IMR-90 (cell line): ENCODE results near the gene SCARB1. TPM values are rescaled to one million over a fixed set of nuclear protein-coding genes. Genes with fewer than 3 reads are reported as not detected.
A peak's percentile ranks its signal among the peaks of the same experiment; 100 is the strongest.

ENCODE experiments used
- ATAC-seq: fragments of 200-7000 bp; cut with Tn5 transposase; 2 replicates; pipeline ENCODE4 v1.9.1; 2020; ENCODE audit warnings: low read depth, mild to moderate bottlenecking, moderate library complexity
- BruUV-seq: library from RNA; stranded (reverse); fragments of 400-500 nt; replicated peaks from 2 replicates; lab custom pipeline; 2021; lab: Mats Ljungman, UMichigan
- CTCF ChIA-PET: fragments of 300-600 bp; formaldehyde crosslinking; extraction: SDS; loops from one replicate; lab custom pipeline; 2021; ENCODE audit warnings: antibody characterized with exemption; lab: Yijun Ruan, JAX
- POLR2A ChIA-PET: fragments of 300-600 bp; sonication (Branson Sonifier 250); formaldehyde crosslinking; loops from one replicate; lab custom pipeline; 2022; ENCODE audit warnings: antibody characterized with exemption; ENCODE audit not compliant: unreplicated experiment; lab: Charles Lee
- DNase-seq: peaks from one replicate; pipeline ENCODE4 v3.0.0; 2013
- H2AFZ ChIP-seq: replicated peaks from 2 replicates; pipeline ENCODE3; 2013; ENCODE audit warnings: low read length, mild to moderate bottlenecking; ENCODE audit not compliant: poor library complexity
- H2AK5ac ChIP-seq: 2 replicates; pipeline ENCODE4 v1.6.1; 2013; ENCODE audit warnings: low read depth, low read length, inconsistent platforms
- H2AK9ac ChIP-seq: replicated peaks from 2 replicates; pipeline ENCODE3; 2013; ENCODE audit warnings: mild to moderate bottlenecking, low read depth, low read length, moderate library complexity; ENCODE audit not compliant: poor library complexity
- H2BK120ac ChIP-seq: 2 replicates; pipeline ENCODE4 v1.6.1; 2013; ENCODE audit warnings: low read depth, low read length, inconsistent platforms
- H2BK15ac ChIP-seq: 3 replicates; pipeline ENCODE4 v1.6.1; 2013; ENCODE audit warnings: low read depth, low read length, inconsistent platforms
- H2BK20ac ChIP-seq: 2 replicates; pipeline ENCODE4 v1.6.1; 2013; ENCODE audit warnings: low read depth, mild to moderate bottlenecking, inconsistent platforms, low read length, moderate library complexity
- H2BK5ac ChIP-seq: 2 replicates; pipeline ENCODE4 v1.6.1; 2013; ENCODE audit warnings: mild to moderate bottlenecking, low read depth, low read length, inconsistent platforms; ENCODE audit not compliant: poor library complexity, severe bottlenecking
- H3K14ac ChIP-seq: replicated peaks from 2 replicates; pipeline ENCODE4 v1.6.1; 2013; ENCODE audit warnings: low read depth, low read length, inconsistent platforms
- H3K18ac ChIP-seq: 2 replicates; pipeline ENCODE4 v1.6.1; 2013; ENCODE audit warnings: low read depth, low read length, control low read depth
- H3K23ac ChIP-seq: 2 replicates; pipeline ENCODE4 v1.6.1; 2013; ENCODE audit warnings: low read depth, low read length, inconsistent platforms
- H3K27ac ChIP-seq: 2 replicates; pipeline ENCODE4 v1.5.1; 2013; ENCODE audit warnings: mild to moderate bottlenecking, control low read depth, low read length; ENCODE audit not compliant: insufficient read depth
- H3K27me3 ChIP-seq: 2 replicates; pipeline ENCODE4 v1.6.1; 2013; ENCODE audit warnings: low read length; ENCODE audit not compliant: control insufficient read depth, insufficient read depth
- H3K36me3 ChIP-seq: 2 replicates; pipeline ENCODE4 v1.6.1; 2013; ENCODE audit warnings: low read length, mixed read lengths; ENCODE audit not compliant: control insufficient read depth, insufficient read depth
- H3K4ac ChIP-seq: 2 replicates; pipeline ENCODE4 v1.6.1; 2013; ENCODE audit warnings: low read depth, low read length, inconsistent platforms
- H3K4me1 ChIP-seq: 2 replicates; pipeline ENCODE4 v1.6.1; 2013; ENCODE audit warnings: low read length, mixed read lengths; ENCODE audit not compliant: control insufficient read depth, insufficient read depth
- H3K4me2 ChIP-seq: 2 replicates; pipeline ENCODE4 v1.6.1; 2013; ENCODE audit warnings: low read depth, mild to moderate bottlenecking, control low read depth, low read length, moderate library complexity
- H3K4me3 ChIP-seq: 2 replicates; pipeline ENCODE4 v1.5.1; 2013; ENCODE audit warnings: low read depth, mild to moderate bottlenecking, control low read depth, low read length, moderate library complexity; ENCODE audit not compliant: insufficient read depth
- H3K56ac ChIP-seq: 2 replicates; pipeline ENCODE4 v1.6.1; 2013; ENCODE audit warnings: low read length, inconsistent platforms; ENCODE audit not compliant: insufficient read depth; ENCODE audit errors: extremely low read depth
- H3K79me1 ChIP-seq, 2 experiments: 2 replicates each; pipeline ENCODE4 v1.6.1; 2013; ENCODE audit warnings: low read length in 2 of 2, inconsistent platforms in 1 of 2, low read depth in 1 of 2
- H3K9ac ChIP-seq: 2 replicates; pipeline ENCODE4 v1.6.1; 2013; ENCODE audit warnings: low read depth, low read length, control low read depth
- H3K9me1 ChIP-seq: 2 replicates; pipeline ENCODE4 v1.6.1; 2013; ENCODE audit warnings: low read length, inconsistent platforms; ENCODE audit not compliant: insufficient read depth
- H3K9me3 ChIP-seq: 2 replicates; pipeline ENCODE4 v1.6.1; 2013; ENCODE audit warnings: low read length; ENCODE audit not compliant: control insufficient read depth, insufficient read depth
- H4K20me1 ChIP-seq: 2 replicates; pipeline ENCODE4 v1.6.1; 2013; ENCODE audit warnings: low read length, inconsistent platforms; ENCODE audit not compliant: insufficient read depth
- H4K5ac ChIP-seq: 2 replicates; pipeline ENCODE4 v1.6.1; 2013; ENCODE audit warnings: mild to moderate bottlenecking, low read depth, low read length, control low read depth
- H4K8ac ChIP-seq, 2 experiments: 2 replicates each; pipeline ENCODE4 v1.6.1; 2013; ENCODE audit warnings: low read depth in 2 of 2, low read length in 2 of 2, control low read depth in 1 of 2, inconsistent platforms in 1 of 2
- H4K91ac ChIP-seq: 2 replicates; pipeline ENCODE4 v1.6.1; 2013; ENCODE audit warnings: low read depth, low read length, inconsistent platforms; ENCODE audit not compliant: insufficient read depth
- BHLHE40 ChIP-seq: fragments of 150-350 bp; IDR thresholded peaks from 2 replicates; pipeline ENCODE4 v1.6.1; 2016; ENCODE audit warnings: mild to moderate bottlenecking, low read depth, low read length
- CEBPB ChIP-seq: IDR thresholded peaks from 2 replicates; pipeline ENCODE4 v1.6.1; 2012; ENCODE audit warnings: low read depth, low read length, improper control_type of control experiment
- CHD1 ChIP-seq: IDR thresholded peaks from 2 replicates; pipeline ENCODE4 v1.6.1; 2012; ENCODE audit warnings: low read depth, low read length, improper control_type of control experiment
- CTCF ChIP-seq: conservative IDR thresholded peaks from 2 replicates; pipeline ENCODE4 v1.5.1; 2012; ENCODE audit warnings: mild to moderate bottlenecking, low read depth, low read length, improper control_type of control experiment
- ELK1 ChIP-seq: fragments of 150-350 bp; IDR thresholded peaks from 2 replicates; pipeline ENCODE4 v1.6.1; 2016; ENCODE audit warnings: low read depth, mild to moderate bottlenecking, low read length, moderate library complexity, borderline replicate concordance
- FOS ChIP-seq: fragments of 150-350 bp; IDR thresholded peaks from 2 replicates; pipeline ENCODE4 v1.6.1; 2016; ENCODE audit warnings: low read depth, low read length
- MAFK ChIP-seq: IDR thresholded peaks from 2 replicates; pipeline ENCODE4 v1.6.1; 2012; ENCODE audit warnings: low read depth, low read length, improper control_type of control experiment
- MAZ ChIP-seq: IDR thresholded peaks from 2 replicates; pipeline ENCODE4 v1.6.1; 2012; ENCODE audit warnings: low read depth, mild to moderate bottlenecking, low read length, improper control_type of control experiment, moderate library complexity, borderline replicate concordance
- MXI1 ChIP-seq: IDR thresholded peaks from 2 replicates; pipeline ENCODE4 v1.6.1; 2012; ENCODE audit warnings: low read depth, mild to moderate bottlenecking, low read length, moderate library complexity, borderline replicate concordance
- NFE2L2 ChIP-seq: fragments of 150-350 bp; IDR thresholded peaks from 2 replicates; pipeline ENCODE4 v1.6.1; 2016; ENCODE audit warnings: low read depth, mild to moderate bottlenecking, low read length
- RAD21 ChIP-seq: IDR thresholded peaks from 2 replicates; pipeline ENCODE4 v1.6.1; 2012; ENCODE audit warnings: low read length, improper control_type of control experiment
- RCOR1 ChIP-seq: IDR thresholded peaks from 2 replicates; pipeline ENCODE4 v1.6.1; 2012; ENCODE audit warnings: mild to moderate bottlenecking, low read length, improper control_type of control experiment; ENCODE audit not compliant: insufficient replicate concordance
- RFX5 ChIP-seq: IDR thresholded peaks from 2 replicates; pipeline ENCODE4 v1.8.0; 2012; ENCODE audit warnings: low read depth, mild to moderate bottlenecking, low read length, moderate library complexity
- USF2 ChIP-seq: fragments of 150-350 bp; IDR thresholded peaks from 2 replicates; pipeline ENCODE4 v1.6.1; 2017; ENCODE audit warnings: mild to moderate bottlenecking, antibody characterized with exemption, low read length, low read depth
- WGBS, 2 experiments: methylation state at CpG; one replicate each; pipeline versions ENCODE4 v1.1.5 to v1.1.7; 2013; ENCODE audit warnings: missing lambda C conversion rate in 2 of 2; ENCODE audit not compliant: insufficient read length in 1 of 2; ENCODE audit errors: extremely low coverage in 2 of 2; 5-methylcytosine and 5-hydroxymethylcytosine counted together
- dilution Hi-C: fragments of 300-500 bp; cut with HindIII; formaldehyde crosslinking; loops from one replicate; pipeline ENCODE4 v1.14.3; 2018; ENCODE audit warnings: low sequenced_read_pairs; ENCODE audit not compliant: unreplicated experiment
- in situ Hi-C: fragments of 300-500 bp; cut with MboI; formaldehyde crosslinking; loops from 3 replicates; pipeline ENCODE4 v1.14.3; 2019; ENCODE audit warnings: low sequenced_read_pairs, inconsistent platforms, mixed read lengths
- intact Hi-C: fragments of 100-400 bp; cut with micrococcal nuclease; formaldehyde crosslinking; loops from 2 replicates; pipeline ENCODE4 v1.10.0; 2022
- polyA plus RNA-seq, 3 experiments: library from polyadenylated mRNA; depleted of rRNA; stranded (reverse); fragments of >200 nt; gene quantifications; 2 replicates each; pipeline ENCODE4 v1.2.3, GENCODE V29; 2012; ENCODE audit warnings: low replicate concordance in 1 of 3
- total RNA-seq: library from RNA; depleted of rRNA; stranded (reverse); fragments of >200 nt; gene quantifications from 2 replicates; pipeline ENCODE4 v1.2.3, GENCODE V29; 2012

The SCARB1 gene
- total and polyA plus RNA-seq, 2 of the 4 experiments (the other 2 are of a cell fraction) = 3.0 to 24.8 TPM

- H4K8ac ChIP-seq = no peak overlapping the region
- no peak overlapping the region for H3K23ac ChIP-seq
- no peak overlapping the region for H3K18ac ChIP-seq
- no peak overlapping the region for H3K4ac ChIP-seq
- intact Hi-C loops = no loop called here
- BruUV-seq = no TSS peak
- peaks cover 6% of the 10 kb centered on the region for H3K4me1 ChIP-seq
- H2BK120ac ChIP-seq = no peak overlapping the region
- no peak overlapping the region for H3K14ac ChIP-seq
- dilution Hi-C loops = no loop called here
- H3K9me1 ChIP-seq = peaks cover 10% of the 10 kb centered on the region
- ChIA-PET POLR2A (no interaction called here), CTCF (no interaction called here)
- ATAC-seq (no peak), DNase-seq (no peak)
- 69% methylated on average over 5 of the region's 11 CpGs; no CpG with 5 or more reads in 1 of the 2 experiments for WGBS, 2 experiments
- no peak overlapping the region for H2BK15ac ChIP-seq
- H4K5ac ChIP-seq = no peak overlapping the region
- H3K9me3 ChIP-seq = peaks cover 4% of the 10 kb centered on the region; the same call in 1 of the 2 replicates
- no peak overlapping the region for H3K9ac ChIP-seq
- in situ Hi-C loops = no loop called here
- no peak overlapping the region for H2AK9ac ChIP-seq
- peaks cover 0 to 5% of the 10 kb centered on the region in 2 experiments; a peak in 1 of 4 replicates for H3K79me1 ChIP-seq
- no peaks in the 10 kb centered on the region for H3K36me3 ChIP-seq
- H3K27me3 ChIP-seq = peaks cover 3% of the 10 kb centered on the region; the same call in 1 of the 2 replicates
- H4K91ac ChIP-seq = no peak overlapping the region
- no peak overlapping the region for H2AK5ac ChIP-seq
- H2BK20ac ChIP-seq = no peak overlapping the region
- H3K56ac ChIP-seq = no peak overlapping the region
- H4K20me1 ChIP-seq = no peaks in the 10 kb centered on the region
- H2BK5ac ChIP-seq = no peak overlapping the region
- peak overlapping the region; percentile 64 for H2AFZ ChIP-seq
- H3K4me2 ChIP-seq = no peak overlapping the region
- H3K27ac ChIP-seq = no peak overlapping the region
- no peak overlapping the region for H3K4me3 ChIP-seq
- TF ChIP-seq USF2 = no peak
- no peak for TF ChIP-seq BHLHE40
- TF ChIP-seq RFX5 = no peak
- TF ChIP-seq MXI1 = no peak
- TF ChIP-seq NFE2L2 = no peak
- TF ChIP-seq MAZ = no peak
- TF ChIP-seq CEBPB = no peak
- no peak for TF ChIP-seq RCOR1
- TF ChIP-seq CHD1 = no peak
- TF ChIP-seq CTCF = no peak
- TF ChIP-seq ELK1 = no peak
- no peak for TF ChIP-seq RAD21
- no peak for TF ChIP-seq MAFK
- TF ChIP-seq FOS = no peak
Observed at GRCh38 chr12:124868252-124869058, 4.8 kb upstream of the SCARB1 start.
